Right ventricle myocardium superior (tissue), 1 donor: ENCODE results near the gene CADPS2. TPM values are rescaled to one million over a fixed set of nuclear protein-coding genes. Genes with fewer than 3 reads are reported as not detected.

Experiments
- ATAC-seq: fragments of 200-7000 bp; cut with Tn5 transposase; one replicate; pipeline ENCODE4 v1.9.1; 2020; ENCODE audit warnings: mild to moderate bottlenecking; ENCODE audit not compliant: poor library complexity
- DNase-seq: peaks from one replicate; pipeline ENCODE4 v3.0.0-alpha.2; 2020
- intact Hi-C: fragments of 100-400 bp; cut with DNase I; formaldehyde crosslinking; loops from one replicate; pipeline ENCODE4 v1.11.2; 2022
- total RNA-seq: library from RNA; stranded (reverse); fragmentation: NEBNext Ultra II Directional; extraction: Animal tissue kit (Norgen Biotek cat#: 25700); gene quantifications from one replicate; pipeline ENCODE4 v1.2.1, GENCODE V29; 2021
- donor health status: DM: no; HTN: yes; CAD: no; lungs with severe emphysema.

CADPS2 gene
- total RNA-seq, 1 donor from 2014 or later = 20.3 TPM

DNA sequence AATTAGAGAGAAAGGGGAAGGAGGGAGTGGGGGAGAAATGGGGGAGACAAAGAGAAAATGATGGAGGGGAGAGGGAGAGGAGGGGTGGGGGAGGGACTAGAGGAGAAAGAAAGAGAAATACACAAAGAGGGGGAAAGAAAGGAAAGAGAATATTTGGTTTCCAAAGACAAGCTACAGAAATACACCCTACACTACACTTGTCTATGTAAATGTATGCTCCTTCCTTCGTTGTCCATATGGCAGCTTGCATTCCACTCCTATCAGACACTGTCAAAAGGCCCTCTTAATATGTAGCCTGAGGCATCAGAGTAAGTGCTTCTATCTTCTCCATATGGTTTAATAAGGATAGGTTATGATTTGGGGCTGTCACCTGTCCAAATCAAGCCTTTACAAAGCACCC, 488.9 kb downstream of the CADPS2 start:
- DNase-seq = no peak
- intact Hi-C loops = no loop called here
- ATAC-seq = no peak

DNA sequence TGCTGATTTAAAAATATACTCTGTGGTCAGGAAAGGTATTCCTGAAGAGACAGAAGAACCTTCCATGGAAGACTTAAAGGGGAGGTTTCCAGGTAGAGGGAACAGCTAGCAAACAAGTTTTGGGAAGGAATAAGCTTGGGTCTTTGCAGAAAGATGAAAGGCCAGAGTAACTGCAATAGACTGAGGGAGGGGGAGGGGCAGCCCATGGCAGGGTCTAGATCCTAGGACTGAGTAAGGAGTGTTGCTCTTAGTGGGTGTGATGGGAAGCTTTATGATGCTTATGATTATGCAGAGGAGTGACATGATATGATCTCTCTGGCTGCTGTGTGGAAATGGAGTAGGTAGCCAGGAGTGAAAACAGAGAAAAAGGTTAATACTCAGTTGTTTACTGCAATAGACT, 491.7 kb downstream of the CADPS2 start:
- ATAC-seq (no peak), DNase-seq (no peak)
- intact Hi-C loops = no loop called here

DNA sequence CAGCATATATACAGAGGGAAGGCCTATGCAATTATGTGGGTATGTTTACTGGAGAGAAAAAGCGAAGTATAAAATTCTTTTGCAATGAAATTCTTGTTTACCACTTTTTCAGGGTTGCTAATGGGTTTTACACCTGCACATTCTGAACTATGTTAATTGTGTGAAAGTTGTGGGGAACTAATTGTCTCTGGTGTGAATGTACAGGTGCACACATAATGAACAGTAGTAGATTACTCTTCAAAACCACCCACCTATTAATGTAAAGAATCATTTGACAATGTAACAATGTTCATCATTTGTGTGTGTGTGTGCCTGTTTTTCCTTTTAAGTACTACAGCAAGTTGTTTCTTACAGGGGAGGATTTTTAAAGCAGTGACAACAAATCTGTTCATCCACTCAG, 501.7 kb downstream of the CADPS2 start:
- ATAC-seq (no peak), DNase-seq (no peak)
- intact Hi-C loops = no loop called here

DNA sequence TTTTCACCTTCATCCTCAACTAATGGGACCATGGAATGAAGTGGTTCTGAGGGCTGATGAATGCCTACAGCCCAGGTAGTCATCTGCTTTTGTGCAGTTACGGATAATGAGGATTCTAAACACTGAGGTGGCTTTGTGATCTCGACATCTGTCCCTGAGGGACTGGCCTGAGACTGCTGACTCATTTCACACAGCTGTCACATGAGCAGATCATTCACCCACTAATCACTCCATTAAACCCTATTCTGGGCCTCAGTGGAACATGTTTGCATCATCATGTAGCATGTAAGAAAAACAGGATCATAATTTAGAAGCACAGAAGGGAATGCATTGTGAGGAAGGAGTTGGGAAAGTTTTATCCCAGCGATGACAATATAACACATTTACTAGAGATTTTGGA, 502.3 kb downstream of the CADPS2 start:
- intact Hi-C loops = no loop called here
- ATAC-seq (no peak), DNase-seq (no peak)

DNA sequence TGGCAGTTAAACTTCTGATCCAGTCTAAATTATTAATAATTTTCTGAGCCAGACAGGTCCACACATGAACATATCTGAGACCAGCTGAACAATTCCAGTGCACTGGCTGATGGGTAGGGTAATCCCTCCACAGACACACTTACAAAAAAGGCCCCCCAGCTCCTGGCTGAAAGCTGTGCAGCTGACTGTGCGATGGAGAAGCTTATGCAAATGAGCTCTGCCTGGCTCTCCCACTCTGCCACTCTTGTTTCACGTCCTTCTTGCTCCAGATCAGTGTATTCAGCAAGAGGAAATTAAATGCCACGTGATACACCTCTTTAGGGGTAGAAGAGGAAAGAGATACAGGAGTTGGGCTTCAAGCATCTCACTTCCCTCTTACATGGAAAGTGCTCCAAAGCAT, 505.3 kb downstream of the CADPS2 start:
- DNase-seq = no peak
- intact Hi-C loops = no loop called here
- no peak for ATAC-seq

DNA sequence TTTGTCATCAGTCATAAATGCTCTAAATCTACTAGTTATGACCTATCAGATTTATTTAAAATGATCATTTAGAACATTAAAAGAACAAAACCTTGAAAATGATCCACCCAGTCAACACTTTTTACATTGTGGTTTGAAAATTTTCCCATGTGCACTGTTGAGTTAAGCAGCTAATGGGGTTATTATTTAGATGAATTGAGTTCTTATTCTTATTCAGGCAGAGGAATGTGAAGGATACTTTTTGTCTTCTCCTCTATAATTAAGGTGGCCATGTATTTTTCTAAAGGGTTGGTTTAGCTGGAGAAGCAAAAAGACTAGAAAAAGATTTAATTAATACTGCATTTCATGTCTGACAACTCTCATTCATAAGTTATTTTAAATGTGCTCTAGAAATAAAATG, 506.8 kb downstream of the CADPS2 start:
- intact Hi-C loops = no loop called here
- no peak for DNase-seq
- no peak for ATAC-seq

DNA sequence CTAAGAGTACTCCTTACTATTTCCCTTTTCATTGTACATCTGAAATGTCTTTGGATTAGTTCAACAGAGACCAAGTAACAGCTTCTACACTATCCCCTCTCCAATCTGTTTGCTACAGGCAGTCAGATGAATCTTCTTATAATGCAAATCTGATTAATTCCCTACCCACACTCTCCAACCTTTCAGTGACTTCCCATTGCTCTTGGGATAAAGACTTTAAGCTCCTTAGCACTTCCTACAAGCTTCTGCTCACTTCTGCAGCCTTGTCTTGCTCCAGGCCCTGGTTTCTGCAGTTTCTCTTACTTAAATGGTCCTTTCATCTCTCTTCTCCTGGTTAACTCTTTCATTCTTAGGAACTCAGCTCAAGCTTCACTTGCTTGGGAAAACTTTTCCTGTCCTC, 516.5 kb downstream of the CADPS2 start:
- intact Hi-C loops = no loop called here
- DNase-seq (no peak), ATAC-seq (no peak)

DNA sequence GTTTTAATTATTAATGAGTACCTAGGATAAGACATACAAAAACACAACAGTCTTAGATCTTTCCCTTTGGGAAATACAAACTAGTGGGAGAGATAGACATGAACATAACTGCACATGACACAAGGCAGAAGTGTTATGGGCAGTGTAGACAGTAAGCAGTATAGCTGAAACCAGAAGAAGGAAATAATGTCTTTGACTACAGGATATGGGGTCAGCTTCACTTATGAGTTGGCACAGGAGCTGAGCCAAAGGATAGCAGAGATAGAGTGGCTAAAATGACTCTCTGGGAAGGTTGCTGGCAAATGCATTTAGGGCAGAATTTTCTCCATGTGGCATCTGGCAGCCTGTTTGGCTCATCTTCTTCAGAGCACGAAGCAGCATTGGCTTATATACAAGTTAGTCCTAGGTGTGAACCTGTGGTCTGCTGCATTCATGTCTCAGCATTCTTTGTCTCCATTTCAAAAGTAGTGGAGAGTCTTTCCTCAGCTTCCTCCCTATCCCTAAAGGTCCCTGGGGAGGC, 521.4 kb downstream of the CADPS2 start:
- ATAC-seq = no peak
- no peak for DNase-seq
- intact Hi-C loops = no loop called here

DNA sequence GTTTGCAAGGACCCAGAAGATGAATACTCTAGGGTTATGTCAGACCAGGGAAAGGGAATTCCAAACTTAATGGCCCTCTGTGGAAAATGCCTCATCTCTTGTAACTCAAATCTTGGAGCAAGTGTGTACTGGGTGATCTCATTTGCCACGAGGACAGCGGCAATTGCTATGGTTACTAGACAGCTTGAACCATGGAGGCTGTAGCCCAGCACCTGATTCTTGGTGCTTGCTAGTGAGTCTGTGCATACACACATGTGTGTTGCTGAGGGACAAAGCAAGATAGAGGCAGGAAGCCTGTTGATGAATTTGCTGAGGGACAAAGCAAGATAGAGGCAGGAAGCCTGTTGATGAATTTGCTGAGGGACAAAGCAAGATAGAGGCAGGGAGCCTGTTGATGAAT, 523.1 kb downstream of the CADPS2 start:
- no peak for ATAC-seq
- no peak for DNase-seq
- intact Hi-C loops = no loop called here

DNA sequence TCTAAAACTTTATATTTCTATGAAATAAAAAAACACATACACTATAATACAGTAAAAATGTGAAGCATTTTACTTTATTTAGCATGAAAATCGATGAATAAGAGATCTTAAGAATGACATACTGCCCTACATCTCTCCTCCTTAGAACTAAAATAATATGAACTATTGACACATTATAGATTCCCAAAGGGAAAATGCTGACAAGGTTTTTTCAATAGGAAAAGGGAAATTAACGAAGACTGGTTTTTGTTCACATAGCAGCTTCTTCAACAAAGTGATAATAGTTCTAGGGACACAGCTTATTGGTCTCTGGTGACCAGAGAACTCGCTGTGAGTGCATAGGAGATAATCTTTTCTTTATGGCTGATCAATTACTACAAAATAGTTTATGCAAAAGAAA, 523.8 kb downstream of the CADPS2 start:
- no peak for DNase-seq
- ATAC-seq = no peak
- intact Hi-C loops = no loop called here

DNA sequence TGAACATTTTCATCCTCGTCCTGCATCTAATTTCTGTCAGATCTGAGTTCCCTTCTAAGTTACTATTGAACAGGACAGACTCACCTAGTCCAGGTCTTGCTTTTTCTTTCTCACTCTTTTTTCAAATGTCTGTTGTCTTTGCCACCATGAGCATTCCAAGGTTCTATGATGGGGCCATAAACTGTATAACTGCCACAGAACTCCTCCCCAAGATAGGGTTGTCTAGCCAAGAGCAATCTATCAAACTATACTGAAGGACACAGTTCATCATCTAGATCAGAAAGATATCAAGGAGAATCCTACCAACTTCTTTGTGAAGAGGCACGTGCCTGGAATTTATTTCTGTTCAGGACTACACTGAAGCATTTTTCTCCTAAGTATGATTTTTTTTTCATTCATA, 531.6 kb downstream of the CADPS2 start:
- intact Hi-C loops = no loop called here
- DNase-seq (no peak), ATAC-seq (no peak)

DNA sequence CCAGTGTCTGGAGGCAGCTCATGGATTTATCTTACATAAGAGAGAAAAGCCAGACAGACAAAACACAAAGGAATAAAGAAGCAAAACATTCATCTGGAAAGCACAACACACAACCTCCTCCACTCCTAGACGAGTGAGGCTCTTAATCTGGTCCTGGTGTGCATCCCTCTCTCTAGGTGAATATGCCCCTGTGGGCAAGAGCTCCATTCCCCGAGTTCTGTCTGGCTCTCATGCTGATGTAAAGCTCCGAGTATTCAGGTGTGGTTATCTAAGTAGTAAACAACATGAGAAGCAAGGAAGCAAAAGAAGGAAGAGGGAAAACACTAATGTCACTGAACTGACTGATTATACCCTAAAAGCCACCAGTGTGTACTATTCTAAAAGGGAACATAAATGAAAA, 533.8 kb downstream of the CADPS2 start:
- no peak for ATAC-seq
- DNase-seq = no peak
- intact Hi-C loops = no loop called here

DNA sequence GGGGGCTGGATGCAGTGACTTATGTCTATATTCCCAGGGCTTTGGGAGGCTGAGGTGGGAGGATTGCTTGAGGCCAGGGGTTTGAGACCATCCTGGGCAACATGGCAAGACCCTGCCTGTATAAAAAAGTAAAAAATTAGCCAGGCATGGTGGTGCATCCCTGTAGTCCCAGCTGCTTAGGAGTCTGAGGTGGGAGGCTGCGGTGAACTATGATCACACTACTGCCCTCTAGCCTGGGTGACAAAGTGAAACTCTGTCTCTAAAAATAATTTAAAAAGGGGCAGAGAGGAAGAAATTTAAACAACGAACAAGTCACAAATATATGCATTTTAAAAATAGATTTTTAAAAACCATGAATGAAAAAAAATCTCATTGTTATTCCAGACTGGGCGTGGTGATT, 535.6 kb downstream of the CADPS2 start:
- DNase-seq (no peak), ATAC-seq (no peak)
- intact Hi-C loops = no loop called here

DNA sequence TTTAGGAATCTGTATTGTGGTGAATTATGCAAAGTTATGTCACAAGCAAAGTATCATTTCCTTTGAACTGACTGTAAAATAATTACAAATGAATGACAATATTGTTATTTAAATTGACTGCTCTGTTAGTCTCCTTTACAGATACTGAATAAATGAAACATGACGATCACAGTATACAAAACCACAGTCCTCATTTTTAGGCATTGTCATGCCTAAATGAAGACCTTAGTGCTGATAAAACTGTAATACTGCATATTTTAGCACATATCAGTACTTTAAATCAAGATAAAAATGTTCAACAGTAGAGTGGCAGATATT, 542.0 kb downstream of the CADPS2 start:
- DNase-seq (no peak), ATAC-seq (no peak)
- intact Hi-C loops = no loop called here

DNA sequence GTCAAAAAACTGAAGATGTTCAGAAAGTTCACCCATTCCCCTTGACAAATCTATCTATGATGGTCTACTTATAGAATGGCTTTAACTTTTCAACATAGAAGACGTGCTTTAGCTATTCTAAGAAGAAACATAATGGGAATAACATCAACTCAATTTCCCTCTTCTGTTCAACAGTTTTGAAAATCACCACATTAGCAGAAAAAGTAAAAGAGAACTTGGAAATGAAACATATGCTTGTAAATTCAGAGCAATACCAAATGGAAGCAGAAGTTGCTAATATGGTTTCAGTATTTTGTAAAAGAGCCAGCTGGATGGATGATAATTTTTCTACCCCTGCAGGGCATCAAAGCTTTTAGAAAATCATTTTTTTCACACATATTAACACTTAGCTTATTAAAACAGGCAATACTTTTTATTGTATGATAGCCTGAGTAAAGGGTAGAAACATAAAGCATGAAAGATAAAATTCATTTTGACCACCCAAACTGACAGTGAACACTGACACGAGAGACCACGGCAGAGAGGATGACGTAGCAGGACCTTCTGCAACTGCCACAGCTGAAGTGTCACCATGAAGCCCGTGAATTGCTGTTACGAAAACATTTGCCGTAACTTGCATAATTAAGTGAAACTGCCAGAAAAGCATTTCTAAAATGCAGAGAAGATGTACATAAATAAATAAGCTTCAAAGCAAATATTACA, 542.5 kb downstream of the CADPS2 start:
- intact Hi-C loops = no loop called here
- no peak for ATAC-seq
- DNase-seq = no peak

DNA sequence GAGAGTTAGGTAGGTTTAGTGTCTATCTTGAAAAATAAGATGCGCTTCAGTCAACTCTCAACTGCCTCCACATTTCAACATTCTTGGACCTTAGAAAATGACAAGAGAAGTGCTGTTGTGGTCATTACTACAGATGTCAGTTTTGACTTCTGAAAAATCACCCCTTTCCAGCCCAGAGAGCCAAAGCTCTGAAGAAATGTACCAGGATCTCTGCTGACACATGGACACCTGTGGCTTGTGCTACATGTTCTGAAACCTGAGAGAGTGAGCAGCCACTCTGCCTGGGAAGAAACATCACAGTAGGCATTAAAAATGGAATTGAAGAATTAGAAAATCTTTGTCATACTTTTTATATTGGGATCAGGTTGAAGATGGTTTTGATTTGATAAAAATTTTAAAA, 545.8 kb downstream of the CADPS2 start:
- DNase-seq (no peak), ATAC-seq (no peak)
- intact Hi-C loops = no loop called here

DNA sequence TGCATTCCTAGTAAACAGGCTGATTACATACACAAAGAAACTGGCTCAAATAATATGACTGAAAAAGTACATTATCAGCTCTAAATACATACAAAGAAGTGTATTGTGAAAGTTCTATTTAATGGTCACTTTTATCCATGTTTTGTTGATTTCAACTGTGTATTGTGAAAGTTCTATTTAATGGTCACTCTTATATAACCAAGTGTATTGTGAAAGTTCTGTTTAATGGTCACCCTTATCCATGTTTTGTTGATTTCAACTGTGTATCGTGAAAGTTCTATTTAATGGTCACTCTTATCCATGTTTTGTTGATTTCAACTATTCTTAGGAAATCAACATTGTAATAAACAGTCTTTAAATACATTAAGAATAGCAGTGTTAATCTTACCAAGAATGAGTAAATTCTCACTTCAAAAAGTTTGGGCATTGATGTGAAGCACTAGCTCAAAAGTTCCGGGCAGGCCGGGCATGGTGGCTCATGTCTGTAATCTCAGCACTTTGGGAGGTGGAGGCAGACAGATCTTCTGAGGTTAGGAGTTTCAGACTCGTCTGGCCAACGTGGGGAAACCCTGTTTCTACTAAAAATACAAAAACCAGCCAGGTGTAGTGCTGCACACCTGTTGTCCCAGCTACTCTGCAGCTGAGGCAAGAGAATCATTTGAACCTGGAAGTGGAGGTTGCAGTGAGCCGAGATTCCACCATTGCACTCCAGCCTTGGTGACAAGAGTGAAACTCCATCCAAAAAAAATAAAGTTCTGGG, 546.9 kb downstream of the CADPS2 start:
- intact Hi-C loops = no loop called here
- ATAC-seq = no peak
- no peak for DNase-seq

DNA sequence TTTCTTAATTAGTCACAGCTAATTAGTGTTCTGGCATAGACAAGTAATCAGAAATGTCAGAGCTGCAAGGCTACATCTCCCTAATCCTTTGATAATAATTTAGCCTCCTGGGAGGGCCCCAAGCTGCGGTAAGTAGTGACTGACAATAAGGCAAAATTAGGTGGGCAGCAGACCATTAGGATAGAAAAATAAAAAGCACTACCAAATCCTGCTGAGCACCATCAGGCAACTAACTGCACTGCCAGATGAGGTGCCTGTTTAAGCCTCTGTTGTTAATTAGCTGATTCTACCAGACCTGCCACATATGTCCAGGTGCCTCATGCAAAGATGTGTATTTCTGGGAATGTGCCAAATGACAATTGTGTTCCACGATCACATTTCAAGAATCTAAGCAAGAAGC, 549.2 kb downstream of the CADPS2 start:
- ATAC-seq (no peak), DNase-seq (no peak)
- intact Hi-C loops = no loop called here

DNA sequence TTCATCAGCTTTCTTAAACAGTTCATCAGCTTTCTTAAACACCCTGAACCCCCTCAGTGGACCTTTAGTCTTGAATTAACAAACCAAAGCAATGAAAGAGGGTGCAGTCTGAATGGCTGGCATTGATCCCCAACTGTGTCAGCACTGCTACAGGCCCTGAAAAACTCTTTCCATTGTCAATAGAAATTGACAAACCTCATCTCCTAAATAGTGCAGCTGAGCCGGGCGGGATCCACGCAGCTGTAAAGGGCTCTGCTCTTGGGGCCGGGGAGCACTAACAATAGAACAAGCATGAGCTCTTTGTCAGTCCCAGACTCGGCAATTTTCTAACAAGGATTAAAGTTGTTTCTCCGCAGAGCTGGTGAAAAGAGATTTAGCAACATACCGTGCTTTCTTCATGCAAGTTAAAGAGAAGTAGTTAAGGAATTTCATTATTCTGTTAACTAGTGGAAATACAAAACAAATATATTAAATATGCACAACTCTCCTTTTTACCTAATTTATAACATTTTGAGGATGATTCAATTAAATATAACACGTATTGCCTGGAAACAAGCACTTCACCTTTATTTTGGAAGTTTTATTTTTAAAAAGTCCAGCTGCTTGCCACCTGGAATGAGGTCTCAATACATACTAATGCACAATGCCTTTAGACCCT, 557.0 kb downstream of the CADPS2 start:
- DNase-seq = no peak
- intact Hi-C loops = no loop called here
- no peak for ATAC-seq

DNA sequence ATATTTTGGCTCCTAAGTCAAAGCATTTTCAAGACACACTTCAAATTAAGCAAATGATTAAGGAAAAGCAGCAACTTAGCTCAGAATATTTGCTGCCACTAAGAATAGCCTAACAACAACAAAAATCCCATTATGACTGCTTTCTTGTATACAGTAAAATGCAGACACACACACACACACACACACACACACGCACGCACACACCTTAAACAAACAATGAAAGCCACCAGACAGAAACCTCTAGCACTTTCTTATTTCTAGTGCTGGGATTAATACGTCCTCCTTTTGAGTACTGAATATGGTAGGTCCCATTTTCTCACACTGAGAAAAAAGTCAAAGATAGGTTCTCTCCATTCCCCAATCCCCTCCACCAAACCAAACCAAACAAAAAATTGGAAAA, 558.3 kb downstream of the CADPS2 start:
- no peak for DNase-seq
- intact Hi-C loops = no loop called here
- ATAC-seq = no peak
